NOMO-1 treated with dmso at 0.1 percent for 144 hours (cell line): ENCODE data around the gene SHH.

ENCODE experiments used
- DNase-seq: peaks from one replicate; lab custom pipeline; 2025; ENCODE audit not compliant: unreplicated experiment; lab: John Stamatoyannopoulos, UW

Gene SHH

GRCh38 chr7:155794196-155794595, 18.1 kb downstream of the SHH start:
- no peak for DNase-seq

- DNase-seq = no peak
Measured at GRCh38 chr7:155793720-155794119, 18.5 kb downstream of the SHH start.

GRCh38 chr7:155792999-155793560, 19.2 kb downstream of the SHH start:
- no peak for DNase-seq

- DNase-seq = no peak
Measured at GRCh38 chr7:155792315-155792960, 19.8 kb downstream of the SHH start.

GRCh38 chr7:155791836-155792235, 20.4 kb downstream of the SHH start:
- no peak for DNase-seq

GRCh38 chr7:155791214-155791737, 21.0 kb downstream of the SHH start:
- DNase-seq = no peak

GRCh38 chr7:155790666-155791065, 21.6 kb downstream of the SHH start:
- DNase-seq = no peak

GRCh38 chr7:155789001-155789725, 23.1 kb downstream of the SHH start:
- DNase-seq = no peak

GRCh38 chr7:155788616-155789000, 23.7 kb downstream of the SHH start:
- DNase-seq = no peak

GRCh38 chr7:155787171-155787851, 25.0 kb downstream of the SHH start:
- no peak for DNase-seq

GRCh38 chr7:155786491-155786890, 25.8 kb downstream of the SHH start:
- no peak for DNase-seq

GRCh38 chr7:155785536-155785935, 26.7 kb downstream of the SHH start:
- no peak for DNase-seq

- DNase-seq = no peak
Measured at GRCh38 chr7:155782466-155782865, 29.8 kb downstream of the SHH start.

- DNase-seq = no peak
Measured at GRCh38 chr7:155781433-155781832, 30.8 kb downstream of the SHH start.

GRCh38 chr7:155780884-155781283, 31.4 kb downstream of the SHH start:
- no peak for DNase-seq

GRCh38 chr7:155778349-155778748, 33.9 kb downstream of the SHH start:
- DNase-seq = no peak

- DNase-seq = no peak
Measured at GRCh38 chr7:155776606-155777005, 35.7 kb downstream of the SHH start.

GRCh38 chr7:155775691-155776090, 36.6 kb downstream of the SHH start:
- DNase-seq = no peak

- DNase-seq = no peak
Measured at GRCh38 chr7:155774947-155775346, 37.3 kb downstream of the SHH start.

GRCh38 chr7:155773531-155773930, 38.7 kb downstream of the SHH start:
- DNase-seq = no peak

- DNase-seq = no peak
Measured at GRCh38 chr7:155770241-155770640, 42.0 kb downstream of the SHH start.

GRCh38 chr7:155769701-155770100, 42.6 kb downstream of the SHH start:
- DNase-seq = no peak
